PFSK-1 (cell line): ENCODE results near the gene FRMD3.

Source experiments
- FOXP2 ChIP-seq: optimal IDR thresholded peaks from 2 replicates; pipeline ENCODE3; 2011; ENCODE audit warnings: borderline replicate concordance, control low read depth, inconsistent platforms; ENCODE audit not compliant: insufficient read depth; ENCODE audit errors: extremely low read length, extremely low read depth
- POLR2AphosphoS5 ChIP-seq: IDR thresholded peaks from 2 replicates; pipeline ENCODE4 v1.6.1; 2012; ENCODE audit warnings: low read depth, mild to moderate bottlenecking, control low read depth, low read length, moderate library complexity
- SIN3A ChIP-seq: IDR thresholded peaks from 2 replicates; pipeline ENCODE4 v1.6.1; 2012; ENCODE audit warnings: mild to moderate bottlenecking, low read length, moderate library complexity, borderline replicate concordance; ENCODE audit not compliant: insufficient read depth
- TAF1 ChIP-seq: IDR thresholded peaks from 2 replicates; pipeline ENCODE4 v1.6.1; 2012; ENCODE audit warnings: low read length, control low read depth, borderline replicate concordance; ENCODE audit not compliant: insufficient read depth
- TF ChIP-seq, protein P1 (sequence below), 2 experiments: IDR thresholded peaks; 2 replicates each; pipeline versions ENCODE4 v1.6.1 to v1.8.0; 2011 to 2012; ENCODE audit warnings: low read depth in 2 of 2, low read length in 2 of 2, control low read depth in 1 of 2, inconsistent platforms in 1 of 2, mild to moderate bottlenecking in 1 of 2, moderate library complexity in 1 of 2; ENCODE audit not compliant: insufficient read depth in 1 of 2

GRCh38 chr9:83434254-83434653 is 103.9 kb downstream of the FRMD3 start:
- TF ChIP-seq POLR2AphosphoS5, result no peak
- no peak for TF ChIP-seq TAF1
- no peak for TF ChIP-seq SIN3A
- TF ChIP-seq, protein P1, sequence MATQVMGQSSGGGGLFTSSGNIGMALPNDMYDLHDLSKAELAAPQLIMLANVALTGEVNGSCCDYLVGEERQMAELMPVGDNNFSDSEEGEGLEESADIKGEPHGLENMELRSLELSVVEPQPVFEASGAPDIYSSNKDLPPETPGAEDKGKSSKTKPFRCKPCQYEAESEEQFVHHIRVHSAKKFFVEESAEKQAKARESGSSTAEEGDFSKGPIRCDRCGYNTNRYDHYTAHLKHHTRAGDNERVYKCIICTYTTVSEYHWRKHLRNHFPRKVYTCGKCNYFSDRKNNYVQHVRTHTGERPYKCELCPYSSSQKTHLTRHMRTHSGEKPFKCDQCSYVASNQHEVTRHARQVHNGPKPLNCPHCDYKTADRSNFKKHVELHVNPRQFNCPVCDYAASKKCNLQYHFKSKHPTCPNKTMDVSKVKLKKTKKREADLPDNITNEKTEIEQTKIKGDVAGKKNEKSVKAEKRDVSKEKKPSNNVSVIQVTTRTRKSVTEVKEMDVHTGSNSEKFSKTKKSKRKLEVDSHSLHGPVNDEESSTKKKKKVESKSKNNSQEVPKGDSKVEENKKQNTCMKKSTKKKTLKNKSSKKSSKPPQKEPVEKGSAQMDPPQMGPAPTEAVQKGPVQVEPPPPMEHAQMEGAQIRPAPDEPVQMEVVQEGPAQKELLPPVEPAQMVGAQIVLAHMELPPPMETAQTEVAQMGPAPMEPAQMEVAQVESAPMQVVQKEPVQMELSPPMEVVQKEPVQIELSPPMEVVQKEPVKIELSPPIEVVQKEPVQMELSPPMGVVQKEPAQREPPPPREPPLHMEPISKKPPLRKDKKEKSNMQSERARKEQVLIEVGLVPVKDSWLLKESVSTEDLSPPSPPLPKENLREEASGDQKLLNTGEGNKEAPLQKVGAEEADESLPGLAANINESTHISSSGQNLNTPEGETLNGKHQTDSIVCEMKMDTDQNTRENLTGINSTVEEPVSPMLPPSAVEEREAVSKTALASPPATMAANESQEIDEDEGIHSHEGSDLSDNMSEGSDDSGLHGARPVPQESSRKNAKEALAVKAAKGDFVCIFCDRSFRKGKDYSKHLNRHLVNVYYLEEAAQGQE (IDR thresholded peaks at IDR 0.05; ENCODE audit: insufficient read depth in 1 of 2, low read depth in 2 of 2, low read length in 2 of 2), result no peak
- TF ChIP-seq FOXP2, result no peak
